Bone marrow (tissue), 2 donors: ENCODE results near the gene CHD3.
A peak's percentile ranks its signal among the peaks of the same experiment; 100 is the strongest.

ENCODE experiments used
- DNase-seq, 2 donors: peaks; one replicate each; lab custom pipeline; 2025; lab: John Stamatoyannopoulos, UW

The CHD3 gene

GRCh38 chr17:7888184-7888920, at the start of gene CHD3:
Gene CHD3 (plus strand): TSS chr17:7888789. CDS start chr17:7889001, 212 bp downstream.
- DNase-seq = no peak

GRCh38 chr17:7839190-7839875, 49.3 kb upstream of the CHD3 start:
- DNase-seq = no peak

- no peak for DNase-seq
Observed at GRCh38 chr17:7839876-7840261, 48.7 kb upstream of the CHD3 start.

GRCh38 chr17:7840441-7840840, 48.1 kb upstream of the CHD3 start:
- DNase-seq = no peak

GRCh38 chr17:7840875-7841274, 47.7 kb upstream of the CHD3 start:
- DNase-seq = no peak

GRCh38 chr17:7841396-7841914, 47.1 kb upstream of the CHD3 start:
- DNase-seq = peak; percentile 84 to 99

- peak; percentile 65 to 99 for DNase-seq
Observed at GRCh38 chr17:7841915-7842379, 46.6 kb upstream of the CHD3 start.

GRCh38 chr17:7842380-7843256, 46.0 kb upstream of the CHD3 start:
- DNase-seq = peak; percentile 93 to 99

- no peak for DNase-seq
Observed at GRCh38 chr17:7843257-7843535, 45.4 kb upstream of the CHD3 start.

GRCh38 chr17:7843536-7844291, 44.9 kb upstream of the CHD3 start:
- peak; percentile 80 to 98 for DNase-seq

GRCh38 chr17:7844292-7845154, 44.1 kb upstream of the CHD3 start:
- peak; percentile 72 to 86 for DNase-seq

GRCh38 chr17:7845359-7846062, 43.1 kb upstream of the CHD3 start:
- no peak for DNase-seq

GRCh38 chr17:7846063-7846735, 42.4 kb upstream of the CHD3 start:
- DNase-seq = no peak

GRCh38 chr17:7846765-7847661, 41.6 kb upstream of the CHD3 start:
- DNase-seq = no peak

- no peak for DNase-seq
Observed at GRCh38 chr17:7848131-7848579, 40.4 kb upstream of the CHD3 start.

- DNase-seq = no peak
Observed at GRCh38 chr17:7848739-7849129, 39.9 kb upstream of the CHD3 start.

GRCh38 chr17:7849130-7849750, 39.3 kb upstream of the CHD3 start:
- no peak for DNase-seq
